Ovary (tissue), 9 donors: Measurements from ENCODE around the gene CLRN1. TPM values are rescaled to one million over a fixed set of nuclear protein-coding genes. Genes with fewer than 3 reads are reported as not detected.

Experiments used
- DNase-seq, 5 donors: peaks; one replicate each; pipeline ENCODE4 v3.0.0-alpha.2; 2019 to 2020
- H3K27ac ChIP-seq, 2 donors: fragments of 200-600 bp; one replicate each; pipeline versions ENCODE4 v1.5.1 to v1.8.0; 2019 to 2022
- H3K27me3 ChIP-seq: fragments of 200-600 bp; one replicate; pipeline ENCODE4 v1.8.0; 2022
- H3K36me3 ChIP-seq: fragments of 200-600 bp; sonication (generic); one replicate; pipeline ENCODE4 v1.5.1; 2019
- H3K4me1 ChIP-seq: one replicate; pipeline ENCODE4 v1.8.1; 2013; ENCODE audit warnings: mild to moderate bottlenecking, moderate library complexity; ENCODE audit not compliant: insufficient read depth
- H3K4me3 ChIP-seq: fragments of 200-600 bp; sonication (generic); one replicate; pipeline ENCODE4 v1.5.1; 2017
- H3K9me3 ChIP-seq, 2 donors: fragments of 200-600 bp in 1 of 2; sonication (generic) in 1 of 2; one replicate each; pipeline versions ENCODE4 v1.5.1 to v1.8.1; 2013 to 2019; ENCODE audit warnings: mild to moderate bottlenecking in 1 of 2, moderate library complexity in 1 of 2
- CTCF ChIP-seq, 3 donors: fragments of 450-650 bp in 2 of 3; fragments of 200-600 bp in 1 of 3; IDR thresholded peaks; one replicate each; pipeline versions ENCODE4 v1.5.1 to v1.8.0; 2016 to 2022; ENCODE audit warnings: antibody characterized with exemption in 3 of 3, mild to moderate bottlenecking in 1 of 3
- EP300 ChIP-seq: sonication (generic); formaldehyde crosslinking; IDR thresholded peaks from one replicate; pipeline ENCODE4 v1.6.1; 2017; ENCODE audit warnings: antibody characterized with exemption
- POLR2A ChIP-seq: fragments of 450-650 bp; IDR thresholded peaks from one replicate; pipeline ENCODE4 v1.6.1; 2017; ENCODE audit warnings: antibody characterized with exemption, mild to moderate bottlenecking, moderate library complexity
- WGBS, 3 donors: extraction: QIAGEN DNeasy Blood & Tissue Kit in 1 of 3; methylation state at CpG; one replicate each; pipeline versions ENCODE4 v1.1.5 to v1.1.7; 2013 to 2017; 5-methylcytosine and 5-hydroxymethylcytosine counted together
- intact Hi-C, 4 donors: fragments of 100-400 bp; cut with DNase I; formaldehyde crosslinking; loops; one replicate each; pipeline versions ENCODE4 v1.11.0 to v1.15.1; 2022 to 2023
- polyA plus RNA-seq, 2 donors: library from polyadenylated mRNA; stranded (reverse); fragments of 200-250 nt in 1 of 2; fragments of 350-450 nt in 1 of 2; fragmentation: Illumina TruSeq in 1 of 2; extraction: RNeasy Lipid Tissue Mini Kit (QIAGEN cat#74804) in 1 of 2; gene quantifications; one replicate each; pipeline ENCODE4 v1.2.3, GENCODE V29; 2013 to 2014
- total RNA-seq, 7 donors: library from RNA; depleted of rRNA in 2 of 7; stranded (reverse); fragments of >200 nt in 2 of 7; fragmentation: NEBNext Ultra II Directional in 3 of 7; extraction: Animal tissue kit (Norgen Biotek cat#: 25700) in 3 of 7; gene quantifications; one replicate each; pipeline versions ENCODE4 v1.1.0 to v1.2.4, GENCODE V29; 2016 to 2023
- donor health status: DM: no; HTN: no; CAD: no; lungs with moderate emphysema.
- donor health status: DM: no; HTN: no; CAD: no.
- donor health status: Bipolar disorder and iron deficiency.
- donor health status: DM: yes; HTN: yes; CAD: no.
- donor health status: DM: no; HTN: no; CAD: no.
- donor health status: DM: yes; HTN: yes; CAD: no.

CLRN1 gene
- total and polyA plus RNA-seq, 9 donors: not detected

GRCh38 chr3:150975992-150976368 lies 3.5 kb upstream of the CLRN1 start:
- intact Hi-C loops: no loop called here
- no peaks in the 10 kb centered on the region for H3K27me3 ChIP-seq
- no peak for DNase-seq
- H3K36me3 ChIP-seq: no peaks in the 10 kb centered on the region
- no peak overlapping the region for H3K27ac ChIP-seq
- no peak for TF ChIP-seq CTCF (IDR thresholded peaks at IDR 0.05)
- no peak for TF ChIP-seq EP300
- no peak for TF ChIP-seq POLR2A
- WGBS, 3 donors: 71 to 79% (median 72%) methylated on average over 3 of the region's 3 CpGs
- H3K9me3 ChIP-seq: no peaks in the 10 kb centered on the region
- H3K4me1 ChIP-seq: no peaks in the 10 kb centered on the region
- H3K4me3 ChIP-seq: no peak overlapping the region

- 67 to 79% (median 77%) methylated on average over 7 of the region's 7 CpGs for WGBS, 3 donors
- Histone ChIP-seq H3K9me3 (no peaks in the 10 kb centered on the region), H3K36me3 (no peaks in the 10 kb centered on the region), H3K4me1 (no peaks in the 10 kb centered on the region), H3K27me3 (no peaks in the 10 kb centered on the region), H3K27ac (no peak overlapping the region), H3K4me3 (no peak overlapping the region)
- no peak for TF ChIP-seq EP300
- TF ChIP-seq CTCF (IDR thresholded peaks at IDR 0.05): no peak
- TF ChIP-seq POLR2A: no peak
- no peak for DNase-seq
- intact Hi-C loops: no loop called here
Measured at GRCh38 chr3:150975086-150975991, 2.8 kb upstream of the CLRN1 start.

- no peak overlapping the region for H3K27ac ChIP-seq
- no peak overlapping the region for H3K4me3 ChIP-seq
- intact Hi-C loops: no loop called here
- DNase-seq: no peak
- WGBS, 3 donors: 66 to 75% (median 69%) methylated on average over 6 of the region's 6 CpGs
- H3K9me3 ChIP-seq: no peaks in the 10 kb centered on the region
- H3K36me3 ChIP-seq: no peaks in the 10 kb centered on the region
- H3K27me3 ChIP-seq: no peaks in the 10 kb centered on the region
- no peaks in the 10 kb centered on the region for H3K4me1 ChIP-seq
- TF ChIP-seq EP300: no peak
- no peak for TF ChIP-seq POLR2A
- no peak for TF ChIP-seq CTCF (IDR thresholded peaks at IDR 0.05)
Measured at GRCh38 chr3:150970665-150971324, 1.7 kb downstream of the CLRN1 start.

GRCh38 chr3:150968341-150969035 lies 4.0 kb downstream of the CLRN1 start:
- Histone ChIP-seq H3K9me3 (no peaks in the 10 kb centered on the region), H3K36me3 (no peaks in the 10 kb centered on the region), H3K4me1 (no peaks in the 10 kb centered on the region), H3K27me3 (no peaks in the 10 kb centered on the region), H3K4me3 (no peak overlapping the region), H3K27ac (no peak overlapping the region)
- TF ChIP-seq POLR2A (no peak), CTCF (IDR thresholded peaks at IDR 0.05) (no peak), EP300 (no peak)
- intact Hi-C loops: no loop called here
- no peak for DNase-seq
- 87 to 89% (median 88%) methylated on average over 4 of the region's 4 CpGs for WGBS, 3 donors
